ENCODE results near the gene ISM2.

Gene ISM2

GRCh38 chr14:77489041-77489440 lies 9.6 kb downstream of the ISM2 start:
- TF ChIP-seq MYC (IDR thresholded peaks at IDR 0.05; ENCODE audit: low read depth, low read length): no peak
- no peak for TF ChIP-seq MAX (IDR thresholded peaks at IDR 0.05; ENCODE audit: low read depth, low read length)
- no peak for TF ChIP-seq CTCF (IDR thresholded peaks at IDR 0.05; ENCODE audit: low read depth, low read length)
- TF ChIP-seq POLR2A (IDR thresholded peaks at IDR 0.05; ENCODE audit: extremely low read depth, insufficient read length): no peak
- DNase-seq (ENCODE audit: low read depth): no peak
- no peak overlapping the region for H3K4me3 ChIP-seq (ENCODE audit: low read depth, low read length)

- DNase-seq (ENCODE audit: low read depth): no peak
- H3K4me3 ChIP-seq (ENCODE audit: low read depth, low read length): no peak overlapping the region
- TF ChIP-seq POLR2A (IDR thresholded peaks at IDR 0.05; ENCODE audit: extremely low read depth, insufficient read length) (no peak), CTCF (IDR thresholded peaks at IDR 0.05; ENCODE audit: low read depth, low read length) (no peak), MYC (IDR thresholded peaks at IDR 0.05; ENCODE audit: low read depth, low read length) (no peak), MAX (IDR thresholded peaks at IDR 0.05; ENCODE audit: low read depth, low read length) (no peak)
These were observed 10.1 kb downstream of the ISM2 start for GRCh38 chr14:77488558-77488957.

- no peak for DNase-seq (ENCODE audit: low read depth)
- TF ChIP-seq MYC (IDR thresholded peaks at IDR 0.05; ENCODE audit: low read depth, low read length) (no peak), MAX (IDR thresholded peaks at IDR 0.05; ENCODE audit: low read depth, low read length) (no peak), CTCF (IDR thresholded peaks at IDR 0.05; ENCODE audit: low read depth, low read length) (no peak), POLR2A (IDR thresholded peaks at IDR 0.05; ENCODE audit: extremely low read depth, insufficient read length) (no peak)
- H3K4me3 ChIP-seq (ENCODE audit: low read depth, low read length): no peak overlapping the region
These were observed 12.5 kb downstream of the ISM2 start for GRCh38 chr14:77485901-77486678.

- TF ChIP-seq CTCF (IDR thresholded peaks at IDR 0.05; ENCODE audit: low read depth, low read length) (no peak), POLR2A (IDR thresholded peaks at IDR 0.05; ENCODE audit: extremely low read depth, insufficient read length) (no peak), MYC (IDR thresholded peaks at IDR 0.05; ENCODE audit: low read depth, low read length) (no peak), MAX (IDR thresholded peaks at IDR 0.05; ENCODE audit: low read depth, low read length) (no peak)
- H3K4me3 ChIP-seq (ENCODE audit: low read depth, low read length): no peak overlapping the region
- DNase-seq (ENCODE audit: low read depth): no peak
These were observed 13.4 kb downstream of the ISM2 start for GRCh38 chr14:77485256-77485655.

GRCh38 chr14:77482422-77482821 lies 16.2 kb downstream of the ISM2 start:
- no peak overlapping the region for H3K4me3 ChIP-seq (ENCODE audit: low read depth, low read length)
- no peak for DNase-seq (ENCODE audit: low read depth)
- no peak for TF ChIP-seq MAX (IDR thresholded peaks at IDR 0.05; ENCODE audit: low read depth, low read length)
- no peak for TF ChIP-seq CTCF (IDR thresholded peaks at IDR 0.05; ENCODE audit: low read depth, low read length)
- TF ChIP-seq MYC (IDR thresholded peaks at IDR 0.05; ENCODE audit: low read depth, low read length): no peak
- TF ChIP-seq POLR2A (IDR thresholded peaks at IDR 0.05; ENCODE audit: extremely low read depth, insufficient read length): no peak

All from NB4 (cell line).